SIG-M5 treated with dmso at 0.1 percent for 504 hours (cell line): Measurements from ENCODE around the gene TMEM168.

Experiments
- DNase-seq: peaks from one replicate; lab custom pipeline; 2025; ENCODE audit not compliant: unreplicated experiment; lab: John Stamatoyannopoulos, UW

Gene TMEM168

DNA sequence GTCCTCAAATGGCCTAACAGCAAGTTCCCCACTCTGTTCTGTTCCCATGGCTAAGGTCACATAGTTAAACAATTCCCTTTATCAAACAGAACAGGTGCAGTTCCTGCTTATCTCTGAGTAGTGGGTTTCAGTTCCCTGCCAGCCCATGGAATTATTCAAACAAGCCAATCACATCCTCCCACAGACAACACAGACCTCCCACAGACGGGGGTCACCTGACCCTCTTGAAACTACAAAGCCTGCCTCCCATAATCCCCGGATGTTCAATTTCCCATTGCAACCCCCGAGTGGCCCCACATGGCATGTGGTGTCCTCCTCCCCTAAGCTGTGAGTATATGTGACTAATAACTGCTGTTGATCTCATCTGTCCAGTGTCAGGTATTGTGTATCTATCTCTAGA, 64.1 kb downstream of the TMEM168 start:
- DNase-seq, result no peak

DNA sequence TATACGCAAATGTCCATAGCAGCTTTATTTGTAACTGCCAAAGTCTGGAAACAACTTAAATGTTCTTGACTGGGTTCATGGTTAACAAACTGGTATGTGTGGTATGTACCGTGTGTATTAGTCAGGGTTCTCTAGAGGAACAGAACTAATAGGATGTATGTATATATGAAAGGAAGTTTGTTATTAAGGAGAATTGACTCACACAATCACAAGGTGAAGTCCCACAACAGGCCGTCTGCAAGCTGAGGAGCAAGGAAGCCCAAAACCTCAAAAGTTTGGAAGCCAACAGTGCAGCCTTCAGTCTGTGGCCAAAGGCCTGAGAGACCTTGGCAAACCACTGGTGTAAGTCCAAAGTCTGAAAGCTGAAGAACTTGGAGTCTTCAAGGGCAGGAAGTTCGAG, 66.8 kb downstream of the TMEM168 start:
- no peak for DNase-seq

DNA sequence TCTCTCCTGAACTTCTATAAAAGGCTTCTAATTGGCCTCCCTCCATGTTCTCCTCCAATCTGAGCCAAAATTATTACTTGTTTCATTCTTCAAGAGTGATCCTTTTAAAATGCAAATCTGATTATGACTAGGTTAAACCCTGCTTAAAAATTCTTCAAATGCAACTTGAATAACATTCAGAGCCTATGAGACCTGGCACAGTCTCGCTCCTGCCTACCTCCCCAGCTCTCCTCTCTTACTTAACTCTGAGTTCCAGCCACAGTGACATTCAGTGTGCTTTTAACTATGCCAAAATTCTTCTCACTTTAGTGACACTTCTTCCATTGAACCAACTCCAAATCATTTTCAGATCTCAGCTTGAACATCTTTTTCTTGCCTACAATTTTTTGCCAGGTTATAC, 68.8 kb downstream of the TMEM168 start:
- DNase-seq, result no peak

DNA sequence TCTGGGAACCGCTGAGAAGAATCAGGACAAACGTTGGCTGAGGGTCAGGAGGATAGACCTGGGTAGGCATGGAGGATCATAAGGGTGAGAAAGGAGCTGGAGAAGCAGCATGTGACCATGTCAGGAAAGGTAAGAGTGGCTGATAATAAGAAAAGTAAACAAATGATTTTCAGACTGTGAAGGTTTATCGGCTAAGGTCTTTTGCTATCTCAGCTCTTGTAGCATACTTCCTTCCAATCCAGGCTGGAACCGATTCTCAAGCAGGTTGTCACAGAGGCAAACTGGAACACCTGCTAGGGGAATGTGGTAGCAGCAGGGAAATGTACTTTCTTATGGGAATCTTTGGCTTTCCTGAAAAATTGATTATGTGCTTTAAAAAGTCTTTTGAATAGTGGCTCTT, 74.7 kb downstream of the TMEM168 start:
- DNase-seq, result no peak

DNA sequence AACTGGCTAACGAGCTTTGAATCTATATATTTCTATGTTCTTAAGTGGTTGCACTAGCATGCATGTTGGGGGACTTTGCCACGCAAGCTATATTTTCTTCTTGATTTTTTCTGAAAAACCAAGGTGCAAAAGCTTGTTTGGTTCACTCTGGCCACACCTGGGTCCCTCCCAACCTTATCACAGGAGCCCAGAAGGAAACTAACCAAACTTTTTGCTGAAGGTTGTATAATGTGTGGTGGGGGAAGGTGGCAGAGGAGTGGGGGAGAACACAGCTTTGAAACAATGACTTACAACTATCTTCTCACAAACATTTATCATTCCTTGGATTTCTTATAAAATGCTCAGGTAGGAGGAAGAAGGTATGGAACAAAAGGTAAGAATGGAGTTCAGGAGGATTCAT, 75.3 kb downstream of the TMEM168 start:
- no peak for DNase-seq
